Memory B cell (primary cell): ENCODE results near the gene PTPRH.

ENCODE experiments used
- ATAC-seq: fragments of 150-1000 bp; cut with Tn5 transposase; 2 replicates; pipeline ENCODE4 v1.10.0; 2021; ENCODE audit warnings: low read depth, mild to moderate bottlenecking, moderate library complexity
- DNase-seq, 2 donors: peaks; one replicate each; pipeline ENCODE4 v3.0.0; 2022; ENCODE audit warnings: low spot score in 2 of 2
- H3K27ac Mint-ChIP-seq: one replicate; pipeline ENCODE4 v1.8.0; 2022; ENCODE audit warnings: mild to moderate bottlenecking, moderate library complexity, mixed read lengths
- H3K27me3 Mint-ChIP-seq: one replicate; pipeline ENCODE4 v1.8.0; 2022; ENCODE audit warnings: mixed read lengths
- H3K36me3 Mint-ChIP-seq: one replicate; pipeline ENCODE4 v1.8.0; 2022; ENCODE audit warnings: mild to moderate bottlenecking, mixed read lengths
- H3K4me1 Mint-ChIP-seq: one replicate; pipeline ENCODE4 v1.8.0; 2022; ENCODE audit warnings: mixed read lengths
- H3K4me3 Mint-ChIP-seq: one replicate; pipeline ENCODE4 v1.8.0; 2022; ENCODE audit warnings: mild to moderate bottlenecking, moderate library complexity, mixed read lengths
- H3K9me3 Mint-ChIP-seq: one replicate; pipeline ENCODE4 v1.8.0; 2022; ENCODE audit warnings: mixed read lengths

Gene PTPRH

GRCh38 chr19:55197528-55197927, 11.8 kb downstream of the PTPRH start:
- no peaks in the 10 kb centered on the region for H3K9me3 Mint-ChIP-seq

GRCh38 chr19:55196803-55197202, 12.5 kb downstream of the PTPRH start:
- Mint-ChIP-seq H3K27ac (no peak overlapping the region), H3K4me3 (no peak overlapping the region), H3K36me3 (no peaks in the 10 kb centered on the region), H3K4me1 (no peaks in the 10 kb centered on the region), H3K27me3 (peaks cover 15% of the 10 kb centered on the region), H3K9me3 (no peaks in the 10 kb centered on the region)
- no peak for DNase-seq
- no peak for ATAC-seq

More at GRCh38 chr19:55197528-55197927, 11.8 kb downstream of the PTPRH start:
- H3K27me3 Mint-ChIP-seq = peaks cover 16% of the 10 kb centered on the region
- no peak overlapping the region for H3K4me3 Mint-ChIP-seq
- ATAC-seq (no peak), DNase-seq (no peak)
- H3K27ac Mint-ChIP-seq = no peak overlapping the region
- H3K4me1 Mint-ChIP-seq = peaks cover 2% of the 10 kb centered on the region
- no peaks in the 10 kb centered on the region for H3K36me3 Mint-ChIP-seq

- Mint-ChIP-seq H3K4me3 (no peak overlapping the region), H3K27me3 (peaks cover 15% of the 10 kb centered on the region), H3K4me1 (peaks cover 6% of the 10 kb centered on the region), H3K36me3 (no peaks in the 10 kb centered on the region), H3K27ac (no peak overlapping the region), H3K9me3 (no peaks in the 10 kb centered on the region)
- DNase-seq (no peak), ATAC-seq (no peak)
These were observed 15.8 kb downstream of the PTPRH start for GRCh38 chr19:55193481-55193880.

GRCh38 chr19:55189403-55189835, 19.9 kb downstream of the PTPRH start:
- Mint-ChIP-seq H3K27ac (no peak overlapping the region), H3K9me3 (no peaks in the 10 kb centered on the region), H3K36me3 (no peaks in the 10 kb centered on the region), H3K4me1 (peaks cover 7% of the 10 kb centered on the region), H3K4me3 (no peak overlapping the region), H3K27me3 (peaks cover 18% of the 10 kb centered on the region)
- ATAC-seq = no peak
- no peak for DNase-seq

GRCh38 chr19:55188625-55189024, 20.7 kb downstream of the PTPRH start:
- no peak for DNase-seq
- Mint-ChIP-seq H3K4me3 (no peak overlapping the region), H3K36me3 (no peaks in the 10 kb centered on the region), H3K9me3 (no peaks in the 10 kb centered on the region), H3K4me1 (peaks cover 7% of the 10 kb centered on the region), H3K27ac (no peak overlapping the region), H3K27me3 (peaks cover 21% of the 10 kb centered on the region)
- no peak for ATAC-seq

- no peaks in the 10 kb centered on the region for H3K36me3 Mint-ChIP-seq
- H3K9me3 Mint-ChIP-seq = no peaks in the 10 kb centered on the region
- ATAC-seq (no peak), DNase-seq (no peak)
- H3K27ac Mint-ChIP-seq = no peak overlapping the region
- no peak overlapping the region for H3K4me3 Mint-ChIP-seq
- H3K27me3 Mint-ChIP-seq = peaks cover 23% of the 10 kb centered on the region
- peaks cover 7% of the 10 kb centered on the region for H3K4me1 Mint-ChIP-seq
These were observed 23.2 kb downstream of the PTPRH start for GRCh38 chr19:55186080-55186479.

GRCh38 chr19:55181740-55182139, 27.6 kb downstream of the PTPRH start:
- H3K4me3 Mint-ChIP-seq = no peak overlapping the region
- no peak overlapping the region for H3K27ac Mint-ChIP-seq
- no peak for ATAC-seq
- H3K27me3 Mint-ChIP-seq = peaks cover 44% of the 10 kb centered on the region
- no peak for DNase-seq
- H3K36me3 Mint-ChIP-seq = no peaks in the 10 kb centered on the region
- peaks cover 14% of the 10 kb centered on the region for H3K4me1 Mint-ChIP-seq
- H3K9me3 Mint-ChIP-seq = no peaks in the 10 kb centered on the region

GRCh38 chr19:55179606-55180484, 29.5 kb downstream of the PTPRH start, which contains the start of gene SYT5:
Gene SYT5 (minus strand): TSS chr19:55180289. CDS start chr19:55179041, 1,248 bp downstream.
- H3K4me3 Mint-ChIP-seq = peak within 1 kb of the TSS; percentile 87
- peak; percentile 56 to 74 for DNase-seq
- H3K36me3 Mint-ChIP-seq = no peaks in the 10 kb centered on the region
- peak; percentile 21 for ATAC-seq
- peaks cover 16% of the 10 kb centered on the region for H3K4me1 Mint-ChIP-seq
- H3K27me3 Mint-ChIP-seq = peaks cover 46% of the 10 kb centered on the region
- H3K9me3 Mint-ChIP-seq = no peaks in the 10 kb centered on the region
- peak within 1 kb of the TSS; percentile 98 for H3K27ac Mint-ChIP-seq

GRCh38 chr19:55178781-55179599, 30.3 kb downstream of the PTPRH start:
- ATAC-seq = peak; percentile 87
- Mint-ChIP-seq H3K4me1 (peaks cover 16% of the 10 kb centered on the region), H3K9me3 (no peaks in the 10 kb centered on the region), H3K27me3 (peaks cover 44% of the 10 kb centered on the region), H3K4me3 (peak overlapping the region; percentile 87), H3K27ac (peak overlapping the region; percentile 98), H3K36me3 (no peaks in the 10 kb centered on the region)
- peak; percentile 96 to 99 for DNase-seq

GRCh38 chr19:55176076-55176475, 33.2 kb downstream of the PTPRH start:
- Mint-ChIP-seq H3K36me3 (peaks cover 3% of the 10 kb centered on the region), H3K27me3 (peaks cover 54% of the 10 kb centered on the region), H3K9me3 (no peaks in the 10 kb centered on the region), H3K4me1 (peaks cover 25% of the 10 kb centered on the region), H3K4me3 (no peak overlapping the region), H3K27ac (no peak overlapping the region)
- no peak for DNase-seq
- no peak for ATAC-seq

- ATAC-seq = no peak
- H3K9me3 Mint-ChIP-seq = no peaks in the 10 kb centered on the region
- peaks cover 51% of the 10 kb centered on the region for H3K27me3 Mint-ChIP-seq
- no peak for DNase-seq
- H3K4me3 Mint-ChIP-seq = no peak overlapping the region
- H3K4me1 Mint-ChIP-seq = peaks cover 20% of the 10 kb centered on the region
- no peak overlapping the region for H3K27ac Mint-ChIP-seq
- peaks cover 3% of the 10 kb centered on the region for H3K36me3 Mint-ChIP-seq
These were observed 34.0 kb downstream of the PTPRH start for GRCh38 chr19:55175117-55175867.

GRCh38 chr19:55174425-55175116, 34.7 kb downstream of the PTPRH start:
- peak overlapping the region; percentile 43 for H3K4me3 Mint-ChIP-seq
- peaks cover 15% of the 10 kb centered on the region for H3K4me1 Mint-ChIP-seq
- H3K36me3 Mint-ChIP-seq = peaks cover 3% of the 10 kb centered on the region
- H3K9me3 Mint-ChIP-seq = no peaks in the 10 kb centered on the region
- no peak overlapping the region for H3K27ac Mint-ChIP-seq
- DNase-seq = no peak
- no peak for ATAC-seq
- H3K27me3 Mint-ChIP-seq = peaks cover 48% of the 10 kb centered on the region

- DNase-seq (no peak), ATAC-seq (peak; percentile 47)
- Mint-ChIP-seq H3K27me3 (peaks cover 49% of the 10 kb centered on the region), H3K27ac (no peak overlapping the region), H3K36me3 (peaks cover 3% of the 10 kb centered on the region), H3K4me3 (peak overlapping the region; percentile 69), H3K9me3 (no peaks in the 10 kb centered on the region), H3K4me1 (peaks cover 11% of the 10 kb centered on the region)
These were observed 35.4 kb downstream of the PTPRH start for GRCh38 chr19:55173714-55174409.
